Measurements from ENCODE around the gene LGR5.
"Not testable (repeated sequence)": the region's sequence is repeated elsewhere in the genome, so short reads cannot be mapped to it uniquely, and the experiment has no call there.

The LGR5 gene

DNA sequence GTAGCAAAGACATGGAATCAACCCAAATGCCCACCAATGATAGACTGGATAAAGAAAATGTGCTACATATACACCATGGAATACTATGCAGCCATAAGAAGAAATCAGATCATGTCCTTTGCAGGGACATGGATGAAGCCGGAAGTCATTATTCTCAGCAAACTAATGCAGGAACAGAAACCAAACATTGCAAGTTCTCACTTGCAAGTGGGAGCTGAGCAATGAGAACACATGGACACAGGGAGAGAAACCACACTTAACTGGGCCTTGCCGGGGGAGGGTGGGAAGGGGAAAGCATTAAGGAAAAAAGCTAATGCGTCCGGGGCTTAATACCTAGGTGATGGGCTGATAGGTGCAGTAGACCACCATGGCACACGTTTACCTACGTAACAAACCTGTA, 130.3 kb downstream of the LGR5 start:
- H3K4me3 ChIP-seq (ENCODE audit: low read length in 2 of 2); H3K27me3 ChIP-seq (ENCODE audit: control insufficient read depth in 1 of 2, insufficient read depth in 2 of 2, low read length in 2 of 2); H3K27ac ChIP-seq (ENCODE audit: low read length); H3K9me3 ChIP-seq (ENCODE audit: control insufficient read depth in 2 of 2, low read length in 2 of 2); H3K9ac ChIP-seq (ENCODE audit: low read length in 2 of 2); H3K4me1 ChIP-seq (ENCODE audit: control insufficient read depth, insufficient read depth, low read length); H3K36me3 ChIP-seq (ENCODE audit: control insufficient read depth in 2 of 2, insufficient read depth in 2 of 2, low read length in 2 of 2): not testable (repeated sequence)

DNA sequence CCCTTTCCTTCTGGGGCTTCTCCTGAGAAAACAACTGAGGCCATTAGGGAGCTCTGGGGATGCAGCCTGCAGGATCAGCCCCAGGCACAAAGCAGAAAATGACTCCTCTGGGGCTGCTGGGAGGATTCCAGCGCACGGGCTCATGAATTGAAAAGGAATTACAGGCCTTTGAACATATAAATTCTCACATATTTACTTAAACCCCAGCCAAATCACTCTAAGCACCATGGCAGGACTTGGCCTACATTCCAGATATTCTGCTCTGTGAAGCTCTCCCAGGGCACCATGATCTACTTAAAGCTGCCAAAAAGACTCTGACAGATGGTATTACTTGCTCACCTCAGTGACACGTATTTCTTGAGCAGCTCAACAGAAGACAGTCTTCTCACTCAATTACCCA, 136.9 kb downstream of the LGR5 start:
- Histone ChIP-seq H3K4me3 (ENCODE audit: low read length in 2 of 2) (no peak overlapping the region), H3K27me3 (ENCODE audit: control insufficient read depth in 1 of 2, insufficient read depth in 2 of 2, low read length in 2 of 2) (no peaks in the 10 kb centered on the region), H3K4me1 (ENCODE audit: control insufficient read depth, insufficient read depth, low read length) (no peaks in the 10 kb centered on the region), H3K36me3 (ENCODE audit: control insufficient read depth in 2 of 2, insufficient read depth in 2 of 2, low read length in 2 of 2) (no peaks in the 10 kb centered on the region), H3K9ac (ENCODE audit: low read length in 2 of 2) (no peak overlapping the region), H3K27ac (ENCODE audit: low read length) (no peak overlapping the region), H3K9me3 (ENCODE audit: control insufficient read depth in 2 of 2, low read length in 2 of 2) (no peaks in the 10 kb centered on the region)

DNA sequence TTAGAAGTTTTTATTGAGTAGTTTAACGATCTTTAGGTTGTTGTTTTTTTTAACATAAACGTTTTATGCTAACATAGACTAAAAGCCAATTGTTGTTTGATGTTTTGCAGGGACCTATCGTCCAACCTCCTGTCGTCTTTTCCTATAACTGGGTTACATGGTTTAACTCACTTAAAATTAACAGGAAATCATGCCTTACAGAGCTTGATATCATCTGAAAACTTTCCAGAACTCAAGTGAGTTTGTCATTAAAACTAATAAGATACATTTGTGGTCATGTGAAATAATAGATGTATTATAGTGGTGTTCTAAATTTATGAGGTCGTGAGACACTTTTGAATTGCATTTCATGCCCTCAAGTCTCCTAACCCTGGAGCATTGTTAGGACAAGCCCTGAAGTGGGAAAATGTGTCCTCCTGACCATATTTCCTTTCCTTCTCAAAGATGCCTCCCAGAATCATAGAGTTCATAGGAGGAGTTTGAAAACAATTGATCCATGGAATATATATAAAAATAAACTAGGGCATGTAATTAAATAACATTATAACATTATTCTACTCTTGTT, 139.2 kb downstream of the LGR5 start:
- Histone ChIP-seq H3K27me3 (ENCODE audit: control insufficient read depth in 1 of 2, insufficient read depth in 2 of 2, low read length in 2 of 2) (no peaks in the 10 kb centered on the region), H3K27ac (ENCODE audit: low read length) (no peak overlapping the region), H3K9ac (ENCODE audit: low read length in 2 of 2) (no peak overlapping the region), H3K9me3 (ENCODE audit: control insufficient read depth in 2 of 2, low read length in 2 of 2) (no peaks in the 10 kb centered on the region), H3K4me1 (ENCODE audit: control insufficient read depth, insufficient read depth, low read length) (no peaks in the 10 kb centered on the region), H3K36me3 (ENCODE audit: control insufficient read depth in 2 of 2, insufficient read depth in 2 of 2, low read length in 2 of 2) (no peaks in the 10 kb centered on the region), H3K4me3 (ENCODE audit: low read length in 2 of 2) (no peak overlapping the region)

- no peaks in the 10 kb centered on the region for H3K9me3 ChIP-seq (ENCODE audit: control insufficient read depth in 2 of 2, low read length in 2 of 2)
- H3K4me1 ChIP-seq (ENCODE audit: control insufficient read depth, insufficient read depth, low read length), result no peaks in the 10 kb centered on the region
- no peaks in the 10 kb centered on the region for H3K27me3 ChIP-seq (ENCODE audit: control insufficient read depth in 1 of 2, insufficient read depth in 2 of 2, low read length in 2 of 2)
- no peak overlapping the region for H3K27ac ChIP-seq (ENCODE audit: low read length)
- no peaks in the 10 kb centered on the region for H3K36me3 ChIP-seq (ENCODE audit: control insufficient read depth in 2 of 2, insufficient read depth in 2 of 2, low read length in 2 of 2)
- no peak overlapping the region for H3K9ac ChIP-seq (ENCODE audit: low read length in 2 of 2)
- no peak overlapping the region for H3K4me3 ChIP-seq (ENCODE audit: low read length in 2 of 2)
Observed at GRCh38 chr12:71581206-71581605, 141.6 kb downstream of the LGR5 start.

GRCh38 chr12:71582925-71583324, 143.3 kb downstream of the LGR5 start:
- Histone ChIP-seq H3K9ac (ENCODE audit: low read length in 2 of 2) (no peak overlapping the region), H3K36me3 (ENCODE audit: control insufficient read depth in 2 of 2, insufficient read depth in 2 of 2, low read length in 2 of 2) (no peaks in the 10 kb centered on the region), H3K4me3 (ENCODE audit: low read length in 2 of 2) (no peak overlapping the region), H3K9me3 (ENCODE audit: control insufficient read depth in 2 of 2, low read length in 2 of 2) (no peaks in the 10 kb centered on the region), H3K27ac (ENCODE audit: low read length) (no peak overlapping the region), H3K4me1 (ENCODE audit: control insufficient read depth, insufficient read depth, low read length) (no peaks in the 10 kb centered on the region), H3K27me3 (ENCODE audit: control insufficient read depth in 1 of 2, insufficient read depth in 2 of 2, low read length in 2 of 2) (no peaks in the 10 kb centered on the region)

GRCh38 chr12:71584356-71584755, 144.8 kb downstream of the LGR5 start:
- Histone ChIP-seq H3K9ac (ENCODE audit: low read length in 2 of 2) (no peak overlapping the region), H3K27me3 (ENCODE audit: control insufficient read depth in 1 of 2, insufficient read depth in 2 of 2, low read length in 2 of 2) (no peaks in the 10 kb centered on the region), H3K27ac (ENCODE audit: low read length) (no peak overlapping the region), H3K36me3 (ENCODE audit: control insufficient read depth in 2 of 2, insufficient read depth in 2 of 2, low read length in 2 of 2) (no peaks in the 10 kb centered on the region), H3K4me1 (ENCODE audit: control insufficient read depth, insufficient read depth, low read length) (no peaks in the 10 kb centered on the region), H3K4me3 (ENCODE audit: low read length in 2 of 2) (no peak overlapping the region), H3K9me3 (ENCODE audit: control insufficient read depth in 2 of 2, low read length in 2 of 2) (no peaks in the 10 kb centered on the region)

DNA sequence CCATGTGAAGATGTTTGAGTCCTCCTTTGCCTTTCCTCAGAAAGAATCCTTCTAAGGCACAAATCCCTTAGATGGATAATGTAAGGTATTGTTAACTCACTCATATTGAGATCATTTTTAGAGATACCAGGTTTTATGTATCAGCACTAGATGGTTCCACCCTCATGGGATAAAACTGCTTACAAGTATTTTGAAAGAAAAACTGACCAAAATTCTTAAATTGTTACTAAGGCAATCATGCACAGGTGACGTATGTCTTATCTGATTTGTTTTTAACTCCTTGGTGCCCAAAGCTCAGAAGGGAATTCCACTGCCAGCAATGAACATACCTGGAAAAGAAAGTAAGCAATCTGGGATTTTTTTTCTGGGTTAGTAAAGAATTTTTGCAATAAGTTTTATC, 145.6 kb downstream of the LGR5 start:
- no peaks in the 10 kb centered on the region for H3K9me3 ChIP-seq (ENCODE audit: control insufficient read depth in 2 of 2, low read length in 2 of 2)
- H3K4me3 ChIP-seq (ENCODE audit: low read length in 2 of 2), result no peak overlapping the region
- H3K9ac ChIP-seq (ENCODE audit: low read length in 2 of 2), result no peak overlapping the region
- H3K27ac ChIP-seq (ENCODE audit: low read length), result no peak overlapping the region
- no peaks in the 10 kb centered on the region for H3K4me1 ChIP-seq (ENCODE audit: control insufficient read depth, insufficient read depth, low read length)
- no peaks in the 10 kb centered on the region for H3K27me3 ChIP-seq (ENCODE audit: control insufficient read depth in 1 of 2, insufficient read depth in 2 of 2, low read length in 2 of 2)
- no peaks in the 10 kb centered on the region for H3K36me3 ChIP-seq (ENCODE audit: control insufficient read depth in 2 of 2, insufficient read depth in 2 of 2, low read length in 2 of 2)

- no peak overlapping the region for H3K27ac ChIP-seq (ENCODE audit: low read length)
- no peaks in the 10 kb centered on the region for H3K36me3 ChIP-seq (ENCODE audit: control insufficient read depth in 2 of 2, insufficient read depth in 2 of 2, low read length in 2 of 2)
- no peaks in the 10 kb centered on the region for H3K9me3 ChIP-seq (ENCODE audit: control insufficient read depth in 2 of 2, low read length in 2 of 2)
- H3K4me3 ChIP-seq (ENCODE audit: low read length in 2 of 2), result no peak overlapping the region
- H3K4me1 ChIP-seq (ENCODE audit: control insufficient read depth, insufficient read depth, low read length), result no peaks in the 10 kb centered on the region
- H3K9ac ChIP-seq (ENCODE audit: low read length in 2 of 2), result no peak overlapping the region
- peaks cover 0 to 6% of the 10 kb centered on the region in 2 donors for H3K27me3 ChIP-seq (ENCODE audit: control insufficient read depth in 1 of 2, insufficient read depth in 2 of 2, low read length in 2 of 2)
Observed at GRCh38 chr12:71587012-71587411, 147.4 kb downstream of the LGR5 start.

- no peak overlapping the region for H3K9ac ChIP-seq (ENCODE audit: low read length in 2 of 2)
- H3K27me3 ChIP-seq (ENCODE audit: control insufficient read depth in 1 of 2, insufficient read depth in 2 of 2, low read length in 2 of 2), result peaks cover 5 to 6% of the 10 kb centered on the region in 2 donors
- no peaks in the 10 kb centered on the region for H3K36me3 ChIP-seq (ENCODE audit: control insufficient read depth in 2 of 2, insufficient read depth in 2 of 2, low read length in 2 of 2)
- H3K4me3 ChIP-seq (ENCODE audit: low read length in 2 of 2), result no peak overlapping the region
- no peaks in the 10 kb centered on the region for H3K9me3 ChIP-seq (ENCODE audit: control insufficient read depth in 2 of 2, low read length in 2 of 2)
- no peak overlapping the region for H3K27ac ChIP-seq (ENCODE audit: low read length)
- H3K4me1 ChIP-seq (ENCODE audit: control insufficient read depth, insufficient read depth, low read length), result no peaks in the 10 kb centered on the region
Observed at GRCh38 chr12:71589478-71589881, 149.9 kb downstream of the LGR5 start.

DNA sequence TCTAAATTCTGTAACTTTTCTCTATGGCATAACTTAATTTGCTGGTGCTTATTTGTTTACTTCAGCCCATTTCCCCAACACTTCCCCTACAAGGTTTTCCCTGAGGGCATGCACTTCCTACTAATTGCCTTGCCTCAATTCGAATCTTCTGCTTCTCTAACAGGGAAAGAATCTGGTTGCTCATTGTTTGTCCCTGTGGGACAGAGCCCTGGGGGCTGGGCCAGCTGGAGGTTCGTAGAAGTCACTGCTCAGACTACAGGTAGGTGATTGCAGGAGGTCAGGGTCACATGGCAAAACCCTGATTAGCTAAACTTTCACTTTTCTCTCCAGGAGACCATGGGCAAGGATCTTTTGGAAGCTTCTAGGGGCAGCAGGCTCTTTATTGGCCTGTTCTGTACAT, 152.0 kb downstream of the LGR5 start:
- Histone ChIP-seq H3K4me3 (ENCODE audit: low read length in 2 of 2) (no peak overlapping the region), H3K36me3 (ENCODE audit: control insufficient read depth in 2 of 2, insufficient read depth in 2 of 2, low read length in 2 of 2) (no peaks in the 10 kb centered on the region), H3K27ac (ENCODE audit: low read length) (no peak overlapping the region), H3K27me3 (ENCODE audit: control insufficient read depth in 1 of 2, insufficient read depth in 2 of 2, low read length in 2 of 2) (peaks cover 5 to 6% of the 10 kb centered on the region in 2 donors), H3K4me1 (ENCODE audit: control insufficient read depth, insufficient read depth, low read length) (no peaks in the 10 kb centered on the region), H3K9ac (ENCODE audit: low read length in 2 of 2) (no peak overlapping the region), H3K9me3 (ENCODE audit: control insufficient read depth in 2 of 2, low read length in 2 of 2) (no peaks in the 10 kb centered on the region)

- H3K27me3 ChIP-seq (ENCODE audit: control insufficient read depth in 1 of 2, insufficient read depth in 2 of 2, low read length in 2 of 2), result peaks cover 5 to 6% of the 10 kb centered on the region in 2 donors
- H3K36me3 ChIP-seq (ENCODE audit: control insufficient read depth in 2 of 2, insufficient read depth in 2 of 2, low read length in 2 of 2), result no peaks in the 10 kb centered on the region
- no peaks in the 10 kb centered on the region for H3K9me3 ChIP-seq (ENCODE audit: control insufficient read depth in 2 of 2, low read length in 2 of 2)
- H3K4me1 ChIP-seq (ENCODE audit: control insufficient read depth, insufficient read depth, low read length), result no peaks in the 10 kb centered on the region
- H3K9ac ChIP-seq (ENCODE audit: low read length in 2 of 2), result no peak overlapping the region
- H3K4me3 ChIP-seq (ENCODE audit: low read length in 2 of 2), result no peak overlapping the region
- no peak overlapping the region for H3K27ac ChIP-seq (ENCODE audit: low read length)
Observed at GRCh38 chr12:71592841-71593240, 153.2 kb downstream of the LGR5 start.

All from stomach smooth muscle (tissue), 2 donors.